Endodermal cell (in vitro differentiated cells): ENCODE data around the gene ATP9A. TPM values are rescaled to one million over a fixed set of nuclear protein-coding genes. Genes with fewer than 3 reads are reported as not detected.
A peak's percentile ranks its signal among the peaks of the same experiment; 100 is the strongest.

Experiments
- DNase-seq: peaks from one replicate; pipeline ENCODE4 v3.0.0-alpha.2; 2017
- H3K27ac ChIP-seq: 2 replicates; pipeline ENCODE4 v1.5.1; 2013; ENCODE audit warnings: mild to moderate bottlenecking, low read depth, low read length, moderate library complexity
- H3K27me3 ChIP-seq: 2 replicates; pipeline ENCODE4 v1.6.1; 2013; ENCODE audit warnings: mild to moderate bottlenecking, low read length, moderate library complexity; ENCODE audit not compliant: insufficient read depth, control insufficient read depth, poor library complexity, severe bottlenecking
- H3K36me3 ChIP-seq: 2 replicates; pipeline ENCODE4 v1.7.0; 2013; ENCODE audit warnings: mild to moderate bottlenecking, low read length, moderate library complexity; ENCODE audit not compliant: control insufficient read depth, insufficient read depth
- H3K4me1 ChIP-seq: one replicate; pipeline ENCODE4 v1.7.0; 2013; ENCODE audit warnings: low read length; ENCODE audit not compliant: control insufficient read depth, insufficient read depth
- H3K4me3 ChIP-seq: 2 replicates; pipeline ENCODE4 v1.5.1; 2013; ENCODE audit warnings: mild to moderate bottlenecking, low read length, moderate library complexity
- H3K9ac ChIP-seq: 2 replicates; pipeline ENCODE4 v1.6.1; 2013; ENCODE audit warnings: mild to moderate bottlenecking, low read length, moderate library complexity; ENCODE audit not compliant: poor library complexity, severe bottlenecking; ENCODE audit errors: extremely low read depth
- H3K9me3 ChIP-seq: 2 replicates; pipeline ENCODE4 v1.6.1; 2013; ENCODE audit warnings: mild to moderate bottlenecking, low read length, moderate library complexity; ENCODE audit not compliant: control insufficient read depth
- H3K27ac Mint-ChIP-seq: 2 replicates; pipeline ENCODE4 v1.8.0; 2020; ENCODE audit warnings: mixed read lengths
- H3K27me3 Mint-ChIP-seq: 2 replicates; pipeline ENCODE4 v1.8.0; 2021; ENCODE audit warnings: mild to moderate bottlenecking, mixed read lengths; ENCODE audit not compliant: insufficient read depth
- H3K36me3 Mint-ChIP-seq: 2 replicates; pipeline ENCODE4 v1.8.0; 2020; ENCODE audit warnings: low read depth, mixed read lengths
- H3K4me1 Mint-ChIP-seq: 2 replicates; pipeline ENCODE4 v1.8.0; 2020; ENCODE audit warnings: mixed read lengths
- H3K4me3 Mint-ChIP-seq: 2 replicates; pipeline ENCODE4 v1.8.0; 2020; ENCODE audit warnings: mild to moderate bottlenecking, moderate library complexity, mixed read lengths
- H3K9me3 Mint-ChIP-seq: 2 replicates; pipeline ENCODE4 v1.8.0; 2020; ENCODE audit warnings: mild to moderate bottlenecking, mixed read lengths
- WGBS, 2 experiments: methylation state at CpG; one replicate each; pipeline versions ENCODE4 v1.1.5 to v1.1.7; 2013; ENCODE audit warnings: missing lambda C conversion rate in 2 of 2, mixed read lengths in 1 of 2; ENCODE audit not compliant: insufficient coverage in 1 of 2, insufficient read length in 1 of 2; 5-methylcytosine and 5-hydroxymethylcytosine counted together
- total RNA-seq, 2 donors: library from RNA; stranded (reverse); fragmentation: NEBNext Ultra II Directional in 1 of 2; extraction: Animal tissue kit (Norgen Biotek cat#: 25700) in 1 of 2; gene quantifications; 2 replicates in 1 of 2; 3 replicates in 1 of 2; pipeline ENCODE4 v1.2.1, GENCODE V29; 2021
- TF ChIP-seq, protein P1 (sequence below): fragments of 200-600 bp; sonication (generic); conservative IDR thresholded peaks from 2 replicates; pipeline ENCODE4 v1.5.0; 2021; ENCODE audit warnings: antibody characterized with exemption, mild to moderate bottlenecking

Gene ATP9A
- total RNA-seq, 2 donors from 2014 or later, result 26.7 to 27.9 TPM

GRCh38 chr20:51625105-51625504, 143.1 kb downstream of the ATP9A start:
- H3K27ac Mint-ChIP-seq, result no peak overlapping the region
- TF ChIP-seq, protein P1, sequence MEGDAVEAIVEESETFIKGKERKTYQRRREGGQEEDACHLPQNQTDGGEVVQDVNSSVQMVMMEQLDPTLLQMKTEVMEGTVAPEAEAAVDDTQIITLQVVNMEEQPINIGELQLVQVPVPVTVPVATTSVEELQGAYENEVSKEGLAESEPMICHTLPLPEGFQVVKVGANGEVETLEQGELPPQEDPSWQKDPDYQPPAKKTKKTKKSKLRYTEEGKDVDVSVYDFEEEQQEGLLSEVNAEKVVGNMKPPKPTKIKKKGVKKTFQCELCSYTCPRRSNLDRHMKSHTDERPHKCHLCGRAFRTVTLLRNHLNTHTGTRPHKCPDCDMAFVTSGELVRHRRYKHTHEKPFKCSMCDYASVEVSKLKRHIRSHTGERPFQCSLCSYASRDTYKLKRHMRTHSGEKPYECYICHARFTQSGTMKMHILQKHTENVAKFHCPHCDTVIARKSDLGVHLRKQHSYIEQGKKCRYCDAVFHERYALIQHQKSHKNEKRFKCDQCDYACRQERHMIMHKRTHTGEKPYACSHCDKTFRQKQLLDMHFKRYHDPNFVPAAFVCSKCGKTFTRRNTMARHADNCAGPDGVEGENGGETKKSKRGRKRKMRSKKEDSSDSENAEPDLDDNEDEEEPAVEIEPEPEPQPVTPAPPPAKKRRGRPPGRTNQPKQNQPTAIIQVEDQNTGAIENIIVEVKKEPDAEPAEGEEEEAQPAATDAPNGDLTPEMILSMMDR, result no peak
- H3K27ac ChIP-seq, result no peak overlapping the region
- no peaks in the 10 kb centered on the region for H3K9me3 ChIP-seq
- H3K4me1 ChIP-seq, result no peaks in the 10 kb centered on the region
- H3K4me1 Mint-ChIP-seq, result peaks cover 3% of the 10 kb centered on the region
- no peak overlapping the region for H3K4me3 ChIP-seq
- H3K36me3 Mint-ChIP-seq, result peaks cover 34% of the 10 kb centered on the region
- WGBS, 2 experiments, result 91 to 99% methylated on average over 11 to 14 of the region's 14 CpGs
- H3K9ac ChIP-seq, result no peak overlapping the region
- DNase-seq, result no peak
- peaks cover 4% of the 10 kb centered on the region for H3K36me3 ChIP-seq
- no peaks in the 10 kb centered on the region for H3K27me3 ChIP-seq
- H3K9me3 Mint-ChIP-seq, result no peaks in the 10 kb centered on the region
- no peak overlapping the region for H3K4me3 Mint-ChIP-seq
- H3K27me3 Mint-ChIP-seq, result no peaks in the 10 kb centered on the region

DNA sequence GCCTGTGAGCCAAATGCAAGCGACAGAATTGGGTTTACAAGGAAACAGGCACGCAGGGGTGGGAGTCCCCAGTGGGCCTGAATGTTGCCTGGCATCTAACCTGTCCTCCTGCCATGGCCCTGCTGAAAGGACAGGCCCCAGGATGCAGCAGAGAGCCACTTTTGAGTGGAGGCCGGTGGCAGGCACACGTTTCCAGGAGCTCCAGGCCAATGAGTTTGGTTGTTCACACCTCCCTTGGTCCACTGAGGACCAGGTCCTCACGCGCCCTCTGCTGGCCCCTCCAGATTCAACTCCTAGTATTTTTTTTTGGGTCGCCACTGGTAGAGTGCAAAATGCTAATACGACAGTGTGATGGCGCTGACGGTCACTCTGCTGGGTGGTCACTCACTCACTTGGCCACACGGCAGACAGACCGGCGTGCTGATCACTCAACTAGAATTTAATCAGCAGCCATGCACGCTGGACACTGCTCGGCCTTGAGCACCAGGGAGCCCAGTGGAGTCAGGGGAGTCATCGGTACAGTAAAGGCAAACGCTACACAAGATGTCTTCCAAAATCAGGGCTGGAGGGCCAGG, 143.9 kb downstream of the ATP9A start:
- H3K27ac Mint-ChIP-seq, result peak overlapping the region; percentile 86
- peak; percentile 95 for DNase-seq
- no peaks in the 10 kb centered on the region for H3K9me3 Mint-ChIP-seq
- H3K36me3 Mint-ChIP-seq, result peaks cover 33% of the 10 kb centered on the region
- peaks cover 3% of the 10 kb centered on the region for H3K4me1 Mint-ChIP-seq
- Histone ChIP-seq H3K9me3 (no peaks in the 10 kb centered on the region), H3K4me3 (no peak overlapping the region), H3K4me1 (no peaks in the 10 kb centered on the region), H3K27ac (no peak overlapping the region), H3K36me3 (peaks cover 4% of the 10 kb centered on the region), H3K27me3 (no peaks in the 10 kb centered on the region), H3K9ac (no peak overlapping the region)
- TF ChIP-seq, protein P1, result peak; percentile 87
- H3K4me3 Mint-ChIP-seq, result no peak overlapping the region
- no peaks in the 10 kb centered on the region for H3K27me3 Mint-ChIP-seq
- WGBS, 2 experiments, result 51 to 55% methylated on average over 12 to 17 of the region's 17 CpGs

- DNase-seq, result no peak
- no peaks in the 10 kb centered on the region for H3K9me3 Mint-ChIP-seq
Measured at GRCh38 chr20:51623255-51623654, 144.9 kb downstream of the ATP9A start.

More at GRCh38 chr20:51623255-51623654, 144.9 kb downstream of the ATP9A start:
- Histone ChIP-seq H3K27ac (no peak overlapping the region), H3K9me3 (no peaks in the 10 kb centered on the region), H3K9ac (no peak overlapping the region), H3K36me3 (peaks cover 4% of the 10 kb centered on the region), H3K4me1 (no peaks in the 10 kb centered on the region), H3K4me3 (no peak overlapping the region), H3K27me3 (no peaks in the 10 kb centered on the region)
- peaks cover 37% of the 10 kb centered on the region for H3K36me3 Mint-ChIP-seq
- TF ChIP-seq, protein P1, result no peak
- H3K4me3 Mint-ChIP-seq, result no peak overlapping the region
- no peaks in the 10 kb centered on the region for H3K27me3 Mint-ChIP-seq
- H3K27ac Mint-ChIP-seq, result no peak overlapping the region
- 94 to 97% methylated on average over 7 to 9 of the region's 9 CpGs for WGBS, 2 experiments
- H3K4me1 Mint-ChIP-seq, result peaks cover 3% of the 10 kb centered on the region
